ENCODE data around the gene OPCML. TPM values are rescaled to one million over a fixed set of nuclear protein-coding genes. Genes with fewer than 3 reads are reported as not detected.

The OPCML gene
- polyA plus RNA-seq, 3 donors, result not detected

DNA sequence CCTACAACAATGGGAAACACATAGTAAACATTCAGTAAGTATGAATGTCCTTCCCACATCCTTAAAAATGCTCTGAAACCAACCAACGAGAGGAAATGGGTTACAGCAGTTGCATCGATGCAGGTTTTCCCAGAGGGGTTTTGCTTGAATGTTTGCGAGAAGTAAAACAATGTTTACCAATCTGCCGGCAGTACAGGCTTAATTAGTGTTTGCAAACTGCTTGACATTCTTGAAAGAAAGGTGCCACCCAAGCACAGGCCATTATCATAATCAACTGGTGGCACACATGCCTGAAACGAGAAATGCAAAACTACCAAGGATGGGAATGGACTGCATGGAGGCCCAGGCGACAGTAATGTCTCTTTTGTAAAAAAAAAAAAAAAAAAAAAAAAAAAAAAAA lies 27.1 kb upstream of the OPCML start:
- H3K27ac Mint-ChIP-seq, result no peak overlapping the region
- Histone ChIP-seq H3K9ac (ENCODE audit: insufficient read depth, low read length, poor library complexity, severe bottlenecking) (no peak overlapping the region), H3K4me3 (replicated peaks in 1 of 3; ENCODE audit: low read depth in 2 of 3, low read length in 3 of 3) (no peak overlapping the region), H3K36me3 (replicated peaks in 1 of 2; ENCODE audit: control insufficient read depth in 1 of 2, insufficient read depth in 2 of 2, low read length in 2 of 2) (no peaks in the 10 kb centered on the region), H3K4me1 (ENCODE audit: control insufficient read depth in 1 of 2, insufficient read depth in 2 of 2, low read length in 2 of 2) (no peaks in the 10 kb centered on the region), H3K27ac (ENCODE audit: low read depth in 1 of 2, low read length in 2 of 2) (no peak overlapping the region), H3K79me2 (ENCODE audit: insufficient read depth, low read length) (no peaks in the 10 kb centered on the region), H4K20me1 (ENCODE audit: insufficient read depth, low read length) (no peaks in the 10 kb centered on the region), H2AFZ (ENCODE audit: insufficient read depth, low read depth, low read length, poor library complexity, severe bottlenecking) (no peak overlapping the region), H3K27me3 (ENCODE audit: control insufficient read depth in 2 of 2, insufficient read depth in 2 of 2, low read length in 2 of 2) (no peaks in the 10 kb centered on the region), H3K4me2 (replicated peaks; ENCODE audit: extremely low read depth, low read length, poor library complexity, severe bottlenecking) (no peak overlapping the region), H3K9me3 (replicated peaks in 1 of 2; ENCODE audit: control insufficient read depth in 1 of 2, insufficient read depth in 1 of 2, low read length in 2 of 2) (no peaks in the 10 kb centered on the region)
- TF ChIP-seq, protein P1, sequence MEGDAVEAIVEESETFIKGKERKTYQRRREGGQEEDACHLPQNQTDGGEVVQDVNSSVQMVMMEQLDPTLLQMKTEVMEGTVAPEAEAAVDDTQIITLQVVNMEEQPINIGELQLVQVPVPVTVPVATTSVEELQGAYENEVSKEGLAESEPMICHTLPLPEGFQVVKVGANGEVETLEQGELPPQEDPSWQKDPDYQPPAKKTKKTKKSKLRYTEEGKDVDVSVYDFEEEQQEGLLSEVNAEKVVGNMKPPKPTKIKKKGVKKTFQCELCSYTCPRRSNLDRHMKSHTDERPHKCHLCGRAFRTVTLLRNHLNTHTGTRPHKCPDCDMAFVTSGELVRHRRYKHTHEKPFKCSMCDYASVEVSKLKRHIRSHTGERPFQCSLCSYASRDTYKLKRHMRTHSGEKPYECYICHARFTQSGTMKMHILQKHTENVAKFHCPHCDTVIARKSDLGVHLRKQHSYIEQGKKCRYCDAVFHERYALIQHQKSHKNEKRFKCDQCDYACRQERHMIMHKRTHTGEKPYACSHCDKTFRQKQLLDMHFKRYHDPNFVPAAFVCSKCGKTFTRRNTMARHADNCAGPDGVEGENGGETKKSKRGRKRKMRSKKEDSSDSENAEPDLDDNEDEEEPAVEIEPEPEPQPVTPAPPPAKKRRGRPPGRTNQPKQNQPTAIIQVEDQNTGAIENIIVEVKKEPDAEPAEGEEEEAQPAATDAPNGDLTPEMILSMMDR (IDR thresholded peaks at IDR 0.05), result no peak
- peaks cover 0 to 3% (median 0%) of the 10 kb centered on the region in 3 donors for H3K27me3 Mint-ChIP-seq (ENCODE audit: low read depth in 3 of 3)
- no peak for DNase-seq
- no peaks in the 10 kb centered on the region for H3K4me1 Mint-ChIP-seq
- no peak overlapping the region for H3K4me3 Mint-ChIP-seq
- WGBS (ENCODE audit: insufficient coverage), result 66% methylated on average over 4 of the region's 6 CpGs
- H3K9me3 Mint-ChIP-seq, result peaks cover 0 to 8% (median 0%) of the 10 kb centered on the region in 7 donors
- intact Hi-C loops (cut with micrococcal nuclease), result no loop called here
- no peaks in the 10 kb centered on the region for H3K36me3 Mint-ChIP-seq

DNA sequence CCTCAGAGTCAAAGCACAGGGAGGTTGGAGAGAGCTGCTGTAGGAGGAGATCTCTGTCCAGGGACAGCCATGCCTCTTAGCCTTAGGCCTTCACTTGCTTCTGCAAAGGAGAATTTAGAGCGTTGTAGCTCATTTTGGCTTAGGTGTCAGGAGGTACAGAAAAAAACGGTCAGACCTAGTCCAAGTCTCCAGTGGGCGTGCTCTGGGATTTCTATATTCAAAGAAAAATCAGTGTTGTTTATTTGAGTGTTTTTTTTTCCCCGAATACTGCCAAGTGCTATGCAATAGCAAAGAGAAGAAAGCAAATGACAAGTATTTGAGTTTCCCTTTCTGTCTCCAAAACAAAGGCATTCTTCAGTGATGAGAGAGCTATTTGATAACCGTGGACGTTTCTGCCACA lies 22.7 kb upstream of the OPCML start:
- Mint-ChIP-seq H3K27ac (no peak overlapping the region), H3K4me1 (no peaks in the 10 kb centered on the region), H3K9me3 (peaks cover 0 to 4% (median 2%) of the 10 kb centered on the region in 7 donors), H3K27me3 (ENCODE audit: low read depth in 3 of 3) (peaks cover 0 to 3% (median 0%) of the 10 kb centered on the region in 3 donors), H3K36me3 (no peaks in the 10 kb centered on the region), H3K4me3 (no peak overlapping the region)
- intact Hi-C loops (cut with micrococcal nuclease), result no loop called here
- Histone ChIP-seq H3K36me3 (replicated peaks in 1 of 2; ENCODE audit: control insufficient read depth in 1 of 2, insufficient read depth in 2 of 2, low read length in 2 of 2) (no peaks in the 10 kb centered on the region), H3K9ac (ENCODE audit: insufficient read depth, low read length, poor library complexity, severe bottlenecking) (no peak overlapping the region), H3K27ac (ENCODE audit: low read depth in 1 of 2, low read length in 2 of 2) (no peak overlapping the region), H3K4me3 (replicated peaks in 1 of 3; ENCODE audit: low read depth in 2 of 3, low read length in 3 of 3) (no peak overlapping the region), H3K27me3 (ENCODE audit: control insufficient read depth in 2 of 2, insufficient read depth in 2 of 2, low read length in 2 of 2) (no peaks in the 10 kb centered on the region), H2AFZ (ENCODE audit: insufficient read depth, low read depth, low read length, poor library complexity, severe bottlenecking) (no peak overlapping the region), H3K4me2 (replicated peaks; ENCODE audit: extremely low read depth, low read length, poor library complexity, severe bottlenecking) (no peak overlapping the region), H4K20me1 (ENCODE audit: insufficient read depth, low read length) (no peaks in the 10 kb centered on the region), H3K79me2 (ENCODE audit: insufficient read depth, low read length) (no peaks in the 10 kb centered on the region), H3K4me1 (ENCODE audit: control insufficient read depth in 1 of 2, insufficient read depth in 2 of 2, low read length in 2 of 2) (no peaks in the 10 kb centered on the region), H3K9me3 (replicated peaks in 1 of 2; ENCODE audit: control insufficient read depth in 1 of 2, insufficient read depth in 1 of 2, low read length in 2 of 2) (no peaks in the 10 kb centered on the region)
- no peak for DNase-seq
- WGBS (ENCODE audit: insufficient coverage), result 79% methylated on average over 5 of the region's 6 CpGs
- TF ChIP-seq, protein P1 (IDR thresholded peaks at IDR 0.05), result no peak
